ENCODE data around the gene FOXN1. TPM values are rescaled to one million over a fixed set of nuclear protein-coding genes. Genes with fewer than 3 reads are reported as not detected.
"Not testable (repeated sequence)": the region's sequence is repeated elsewhere in the genome, so short reads cannot be mapped to it uniquely, and the experiment has no call there.

FOXN1 gene
- not detected for total RNA-seq

GRCh38 chr17:28505986-28506665, at the start of gene FOXN1:
TSS of gene FOXN1 (plus strand) at chr17:28506348. CDS start at chr17:28523970, 17,622 bp downstream.
- H3K27ac ChIP-seq = no peak within 1 kb of the TSS
- no peak for DNase-seq
- no peaks in the 10 kb centered on the region for H3K36me3 ChIP-seq
- H3K9me3 ChIP-seq = no peaks in the 10 kb centered on the region
- no peaks in the 10 kb centered on the region for H3K4me1 ChIP-seq
- no peaks in the 10 kb centered on the region for H3K27me3 ChIP-seq
- H3K4me3 ChIP-seq = no peak within 1 kb of the TSS
- TF ChIP-seq CTCF (IDR thresholded peaks at IDR 0.05) (no peak), POLR2A (IDR thresholded peaks at IDR 0.05) (no peak)

- no peak for TF ChIP-seq POLR2A (IDR thresholded peaks at IDR 0.05)
- no peak for TF ChIP-seq CTCF (IDR thresholded peaks at IDR 0.05)
- DNase-seq = no peak
Measured at GRCh38 chr17:28457890-28458289, 48.3 kb upstream of the FOXN1 start.

GRCh38 chr17:28458881-28459280, 47.3 kb upstream of the FOXN1 start:
- not testable (repeated sequence) for H3K27ac ChIP-seq, H3K36me3 ChIP-seq, H3K9me3 ChIP-seq, H3K4me1 ChIP-seq, H3K4me3 ChIP-seq, DNase-seq, H3K27me3 ChIP-seq

More at GRCh38 chr17:28457890-28458289, 48.3 kb upstream of the FOXN1 start:
- H3K4me3 ChIP-seq = no peak overlapping the region
- H3K9me3 ChIP-seq = no peaks in the 10 kb centered on the region
- no peaks in the 10 kb centered on the region for H3K36me3 ChIP-seq
- H3K27ac ChIP-seq = no peak overlapping the region
- no peaks in the 10 kb centered on the region for H3K4me1 ChIP-seq
- H3K27me3 ChIP-seq = no peaks in the 10 kb centered on the region

- H3K27me3 ChIP-seq = no peaks in the 10 kb centered on the region
- H3K4me3 ChIP-seq = no peak overlapping the region
- no peaks in the 10 kb centered on the region for H3K4me1 ChIP-seq
- no peak overlapping the region for H3K27ac ChIP-seq
- no peaks in the 10 kb centered on the region for H3K9me3 ChIP-seq
- DNase-seq = no peak
- TF ChIP-seq POLR2A (IDR thresholded peaks at IDR 0.05) = no peak
- TF ChIP-seq CTCF (IDR thresholded peaks at IDR 0.05) = no peak
- no peaks in the 10 kb centered on the region for H3K36me3 ChIP-seq
Measured at GRCh38 chr17:28460901-28461300, 45.2 kb upstream of the FOXN1 start.

GRCh38 chr17:28466001-28466400, 40.1 kb upstream of the FOXN1 start:
- Histone ChIP-seq H3K9me3 (no peaks in the 10 kb centered on the region), H3K4me1 (peaks cover 0 to 18% (median 0%) of the 10 kb centered on the region in 4 donors), H3K4me3 (no peak overlapping the region), H3K27ac (peak overlapping the region in 1 of 4 donors; percentile 30), H3K36me3 (no peaks in the 10 kb centered on the region), H3K27me3 (no peaks in the 10 kb centered on the region)
- TF ChIP-seq POLR2A (IDR thresholded peaks at IDR 0.05) (no peak), CTCF (IDR thresholded peaks at IDR 0.05) (no peak)
- DNase-seq = no peak

GRCh38 chr17:28466521-28467048, 39.6 kb upstream of the FOXN1 start:
- Histone ChIP-seq H3K9me3 (no peaks in the 10 kb centered on the region), H3K36me3 (no peaks in the 10 kb centered on the region), H3K27me3 (no peaks in the 10 kb centered on the region), H3K4me1 (peaks cover 0 to 21% (median 0%) of the 10 kb centered on the region in 4 donors), H3K27ac (peak overlapping the region in 1 of 4 donors; percentile 30), H3K4me3 (no peak overlapping the region)
- DNase-seq = no peak
- no peak for TF ChIP-seq POLR2A (IDR thresholded peaks at IDR 0.05)
- no peak for TF ChIP-seq CTCF (IDR thresholded peaks at IDR 0.05)
